Neural cell (in vitro differentiated cells): ENCODE data around the gene CAPN15.

Experiments used
- CTCF ChIP-seq: fragments of 450-650 bp; IDR thresholded peaks from 2 replicates; pipeline ENCODE4 v1.5.1; 2014; ENCODE audit warnings: antibody characterized with exemption, mild to moderate bottlenecking, moderate library complexity; ENCODE audit not compliant: poor library complexity, severe bottlenecking
- EP300 ChIP-seq: fragments of 450-650 bp; conservative IDR thresholded peaks from 2 replicates; pipeline ENCODE4 v1.6.1; 2014; ENCODE audit warnings: antibody characterized with exemption, mild to moderate bottlenecking, moderate library complexity; ENCODE audit not compliant: poor library complexity, severe bottlenecking
- EZH2 ChIP-seq: fragments of 200-600, 300-800 bp; shearing (Covaris generic), sonication (generic); IDR thresholded peaks from 2 replicates; pipeline ENCODE4 v1.6.1; 2014; ENCODE audit warnings: antibody characterized with exemption, low read length, borderline replicate concordance, mild to moderate bottlenecking; ENCODE audit not compliant: insufficient read depth, poor library complexity, severe bottlenecking
- POLR2AphosphoS5 ChIP-seq: IDR thresholded peaks from 2 replicates; pipeline ENCODE4 v1.6.1; 2012
- TF ChIP-seq, protein P1 (sequence below): IDR thresholded peaks from 2 replicates; pipeline ENCODE4 v1.6.1; 2012; ENCODE audit warnings: borderline replicate concordance

- no peak for TF ChIP-seq EZH2
- no peak for TF ChIP-seq EP300
- TF ChIP-seq POLR2AphosphoS5 = no peak
- TF ChIP-seq CTCF = no peak
- TF ChIP-seq, protein P1, sequence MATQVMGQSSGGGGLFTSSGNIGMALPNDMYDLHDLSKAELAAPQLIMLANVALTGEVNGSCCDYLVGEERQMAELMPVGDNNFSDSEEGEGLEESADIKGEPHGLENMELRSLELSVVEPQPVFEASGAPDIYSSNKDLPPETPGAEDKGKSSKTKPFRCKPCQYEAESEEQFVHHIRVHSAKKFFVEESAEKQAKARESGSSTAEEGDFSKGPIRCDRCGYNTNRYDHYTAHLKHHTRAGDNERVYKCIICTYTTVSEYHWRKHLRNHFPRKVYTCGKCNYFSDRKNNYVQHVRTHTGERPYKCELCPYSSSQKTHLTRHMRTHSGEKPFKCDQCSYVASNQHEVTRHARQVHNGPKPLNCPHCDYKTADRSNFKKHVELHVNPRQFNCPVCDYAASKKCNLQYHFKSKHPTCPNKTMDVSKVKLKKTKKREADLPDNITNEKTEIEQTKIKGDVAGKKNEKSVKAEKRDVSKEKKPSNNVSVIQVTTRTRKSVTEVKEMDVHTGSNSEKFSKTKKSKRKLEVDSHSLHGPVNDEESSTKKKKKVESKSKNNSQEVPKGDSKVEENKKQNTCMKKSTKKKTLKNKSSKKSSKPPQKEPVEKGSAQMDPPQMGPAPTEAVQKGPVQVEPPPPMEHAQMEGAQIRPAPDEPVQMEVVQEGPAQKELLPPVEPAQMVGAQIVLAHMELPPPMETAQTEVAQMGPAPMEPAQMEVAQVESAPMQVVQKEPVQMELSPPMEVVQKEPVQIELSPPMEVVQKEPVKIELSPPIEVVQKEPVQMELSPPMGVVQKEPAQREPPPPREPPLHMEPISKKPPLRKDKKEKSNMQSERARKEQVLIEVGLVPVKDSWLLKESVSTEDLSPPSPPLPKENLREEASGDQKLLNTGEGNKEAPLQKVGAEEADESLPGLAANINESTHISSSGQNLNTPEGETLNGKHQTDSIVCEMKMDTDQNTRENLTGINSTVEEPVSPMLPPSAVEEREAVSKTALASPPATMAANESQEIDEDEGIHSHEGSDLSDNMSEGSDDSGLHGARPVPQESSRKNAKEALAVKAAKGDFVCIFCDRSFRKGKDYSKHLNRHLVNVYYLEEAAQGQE = no peak
These were observed 4.3 kb upstream of the CAPN15 start for GRCh38 chr16:523097-523741.
